ENCODE results near the gene RCBTB1.

DNA sequence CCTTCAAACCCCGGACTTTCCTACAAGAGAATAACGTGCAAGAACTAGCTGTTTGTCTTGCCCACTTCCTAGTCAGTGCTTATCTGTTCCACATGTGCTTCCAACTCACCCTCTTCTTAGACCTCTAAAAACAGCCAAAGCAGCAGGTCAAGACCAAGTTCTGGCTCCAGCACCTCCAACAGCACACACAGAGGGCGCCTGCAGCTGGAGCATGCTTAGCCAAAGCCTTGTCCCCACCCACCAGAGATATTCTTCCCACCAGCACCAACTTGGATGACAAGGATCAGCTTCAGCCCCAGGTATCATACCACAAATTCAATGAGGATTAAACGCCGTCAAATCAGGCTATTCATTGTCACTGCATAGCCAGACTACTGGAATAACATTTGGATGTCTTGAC is 17.9 kb downstream of the RCBTB1 start:
- TF ChIP-seq MYC (IDR thresholded peaks at IDR 0.05; ENCODE audit: insufficient read depth, insufficient read length, insufficient replicate concordance, low read length, severe bottlenecking) (no peak), YY1 (IDR thresholded peaks at IDR 0.05; ENCODE audit: low read depth, low read length) (no peak)

Measured in GM12878 (cell line).